ENCODE measurements around the gene SCUBE1.

Gene SCUBE1

DNA sequence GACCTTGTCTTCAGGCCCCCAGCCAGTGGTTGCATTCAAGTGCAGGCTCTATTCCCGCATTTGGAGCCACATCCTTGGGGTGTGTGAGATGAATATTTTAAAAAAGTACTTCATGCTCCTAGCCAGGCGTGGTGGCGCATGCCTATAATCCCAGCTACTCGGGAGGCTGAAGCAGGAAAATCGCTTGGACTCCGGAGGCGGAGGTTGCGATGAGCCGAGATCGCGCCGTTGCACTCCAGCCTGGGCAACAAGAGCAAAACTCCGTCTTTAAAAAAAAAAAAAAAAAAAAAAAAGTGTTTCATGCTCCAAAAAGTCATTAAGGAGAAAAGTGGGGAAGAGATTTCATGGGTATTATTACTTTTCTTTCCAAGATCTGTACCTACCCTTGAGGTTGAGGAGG lies 18.0 kb downstream of the SCUBE1 start:
- DNase-seq = no peak

DNA sequence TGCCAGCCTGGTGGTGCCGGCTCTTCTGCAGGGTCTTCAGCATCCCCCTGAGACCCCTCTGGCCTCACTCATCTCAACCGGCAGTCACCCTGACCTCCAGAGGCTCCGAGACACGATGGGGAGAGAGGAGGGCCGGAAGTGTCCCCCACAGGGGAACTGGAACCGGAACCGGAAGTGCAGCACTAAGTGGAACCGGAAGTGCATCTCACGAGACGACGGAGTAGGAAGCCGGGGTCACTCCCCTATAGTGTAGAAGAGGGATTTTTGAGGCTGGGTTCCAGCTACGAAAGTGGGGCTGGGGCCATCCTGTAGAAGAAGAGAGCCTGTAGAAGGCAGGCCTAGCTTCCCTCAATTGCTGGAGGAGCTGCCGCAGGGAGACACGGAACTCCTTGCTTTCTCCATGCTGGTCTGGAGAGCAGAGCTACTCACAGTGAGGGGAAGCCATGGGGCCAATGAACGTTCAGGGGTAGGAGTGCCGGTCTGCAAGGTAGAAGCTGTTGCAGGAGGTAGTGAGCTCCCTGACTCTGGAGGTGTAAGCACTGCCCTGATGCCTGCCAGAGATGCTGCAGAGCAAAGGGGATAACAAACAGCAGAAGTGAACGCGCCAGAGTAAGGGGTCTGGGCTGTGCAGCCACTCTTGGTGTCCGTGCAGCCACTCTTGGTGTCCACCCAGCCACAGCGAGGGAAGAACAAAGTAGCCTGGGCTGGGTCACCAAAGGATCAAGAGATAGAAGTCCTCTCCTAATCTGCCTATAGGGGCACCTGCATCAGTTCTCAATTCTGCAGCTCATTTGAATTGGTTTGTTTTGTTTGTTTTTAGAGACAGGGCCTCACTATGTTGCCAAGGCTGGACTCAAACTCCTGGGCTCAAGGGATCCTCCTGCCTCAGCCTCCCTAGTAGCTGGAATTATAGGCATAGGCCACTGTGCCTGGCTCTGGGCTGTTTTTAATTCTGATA lies 21.9 kb downstream of the SCUBE1 start:
- DNase-seq = no peak

DNA sequence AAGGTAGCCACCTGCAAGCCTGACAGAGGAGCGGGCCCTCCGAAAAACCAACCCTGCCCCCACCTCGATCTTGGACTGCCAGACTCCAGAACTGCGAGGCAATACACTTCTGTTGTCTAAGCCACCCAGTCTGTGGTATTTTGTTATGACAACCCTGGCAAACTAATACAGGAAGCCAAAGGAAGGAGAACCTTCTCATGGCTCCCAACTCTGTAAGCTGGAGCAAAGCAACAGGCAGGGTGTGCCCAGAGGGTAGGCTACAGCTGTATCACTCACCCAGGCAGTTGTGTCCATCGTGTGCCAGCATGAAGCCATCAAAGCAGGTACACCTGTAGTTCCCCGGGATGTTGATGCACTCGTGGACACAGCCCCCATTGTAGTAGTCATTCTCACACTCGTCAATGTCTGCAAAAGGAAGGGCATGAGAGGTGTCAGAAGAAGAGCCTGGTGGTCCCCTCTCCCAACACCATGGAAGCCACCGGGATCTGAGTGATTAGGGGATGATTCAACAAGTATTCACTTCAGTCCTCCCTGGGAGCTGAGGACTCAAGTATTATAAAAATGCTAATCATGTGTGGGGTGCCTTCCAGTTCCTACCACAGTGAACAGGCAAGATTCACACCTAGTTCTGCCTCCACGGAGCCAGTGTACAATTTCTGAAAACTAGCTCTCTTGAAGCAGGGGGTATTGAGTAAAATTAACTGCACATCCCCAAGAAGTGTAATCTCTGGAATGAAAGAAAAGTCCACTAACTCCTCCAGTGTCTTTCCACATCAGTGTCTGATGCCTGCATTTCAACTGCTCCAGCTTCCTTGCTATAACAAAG lies 23.3 kb downstream of the SCUBE1 start:
- no peak for DNase-seq

DNA sequence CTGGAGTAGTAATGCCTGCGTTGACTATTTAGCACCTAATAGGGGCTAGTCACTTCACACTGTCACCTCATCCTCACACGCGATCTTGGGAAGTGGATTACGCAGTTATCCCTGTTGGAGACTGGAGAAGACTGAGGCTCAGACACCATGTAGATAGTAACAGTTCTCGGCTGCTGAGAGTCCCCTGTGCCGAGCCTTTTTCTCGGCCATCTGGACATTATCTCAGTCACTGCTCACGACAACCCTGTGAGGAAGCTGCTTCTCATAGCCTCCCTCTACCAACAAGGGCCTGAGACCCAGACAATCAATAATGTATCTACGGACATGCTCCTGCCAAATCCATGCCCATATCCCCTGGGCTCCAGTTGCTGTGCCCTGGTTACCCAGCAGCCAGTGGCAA lies 25.9 kb downstream of the SCUBE1 start:
- DNase-seq = no peak

DNA sequence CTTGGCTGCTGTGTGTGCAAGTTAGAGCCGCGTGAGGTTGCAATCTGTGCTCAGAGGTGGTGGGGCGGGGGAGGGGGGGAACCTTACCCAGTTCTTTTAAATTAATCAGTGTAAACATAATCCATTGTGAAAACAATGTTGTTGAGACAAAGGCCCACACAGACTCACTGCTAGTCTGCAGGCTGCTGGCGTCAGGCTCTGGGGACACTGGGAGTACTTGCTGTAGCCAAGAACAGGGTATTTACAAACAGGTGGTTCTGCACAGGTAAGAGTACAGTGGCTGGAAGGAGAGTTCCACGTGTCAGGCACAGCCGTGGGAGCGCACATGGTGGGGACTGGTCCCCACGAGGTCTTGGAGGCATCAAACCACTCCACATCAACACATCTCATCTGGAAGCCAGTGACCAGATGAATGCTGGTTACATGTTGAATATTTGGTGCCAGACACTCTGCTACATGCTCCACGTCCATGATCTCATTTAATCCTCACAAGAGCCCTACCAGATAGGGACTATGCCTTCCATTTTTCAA lies 27.4 kb downstream of the SCUBE1 start:
- no peak for DNase-seq

DNA sequence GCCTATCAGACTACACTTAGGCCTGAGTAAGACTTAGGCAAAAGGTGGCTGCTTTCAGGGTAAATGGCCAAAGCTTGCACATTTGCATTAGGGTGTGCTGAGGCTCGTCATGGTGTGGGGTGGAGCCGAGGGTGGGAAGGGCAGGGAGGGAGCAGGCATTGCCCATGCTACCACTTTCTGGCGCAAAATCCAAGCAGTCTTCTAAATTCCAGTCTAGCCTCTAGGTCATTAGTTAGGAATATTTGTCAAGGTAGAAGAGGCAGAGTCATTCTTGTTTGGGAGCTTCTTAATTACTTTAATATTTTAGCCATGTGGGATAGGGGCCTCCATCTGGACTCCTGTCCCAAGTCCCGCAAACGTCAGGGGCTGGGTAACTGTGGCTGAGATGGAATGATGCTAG lies 28.6 kb downstream of the SCUBE1 start:
- DNase-seq = no peak

DNA sequence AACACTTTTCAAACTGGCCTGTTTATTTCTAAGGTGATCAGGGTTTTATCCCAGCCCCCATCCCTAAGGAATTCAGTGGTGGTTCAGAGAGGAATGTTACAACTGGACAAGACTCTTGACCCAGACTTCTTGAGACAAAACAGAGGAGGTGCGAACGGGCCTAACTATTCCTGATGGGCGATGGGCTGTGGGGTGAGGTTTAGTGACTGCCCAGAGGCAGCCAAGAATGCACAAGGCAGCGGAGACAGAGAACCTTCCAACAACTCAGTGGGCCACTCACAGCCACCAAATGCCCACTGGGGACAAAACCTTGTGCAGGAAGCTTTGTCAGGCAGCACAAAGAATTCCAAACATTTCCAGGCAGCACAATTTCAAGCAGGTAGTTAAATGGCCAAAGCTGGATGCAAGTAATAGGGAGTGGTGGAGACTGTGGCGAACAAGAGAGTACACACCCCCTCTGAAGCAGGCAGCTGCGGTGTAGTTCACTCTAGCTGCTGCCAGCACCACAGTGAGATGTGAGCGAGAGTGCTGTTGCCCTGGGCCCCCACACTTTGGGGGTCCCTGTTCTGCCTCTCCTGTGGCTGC lies 29.2 kb downstream of the SCUBE1 start:
- no peak for DNase-seq

DNA sequence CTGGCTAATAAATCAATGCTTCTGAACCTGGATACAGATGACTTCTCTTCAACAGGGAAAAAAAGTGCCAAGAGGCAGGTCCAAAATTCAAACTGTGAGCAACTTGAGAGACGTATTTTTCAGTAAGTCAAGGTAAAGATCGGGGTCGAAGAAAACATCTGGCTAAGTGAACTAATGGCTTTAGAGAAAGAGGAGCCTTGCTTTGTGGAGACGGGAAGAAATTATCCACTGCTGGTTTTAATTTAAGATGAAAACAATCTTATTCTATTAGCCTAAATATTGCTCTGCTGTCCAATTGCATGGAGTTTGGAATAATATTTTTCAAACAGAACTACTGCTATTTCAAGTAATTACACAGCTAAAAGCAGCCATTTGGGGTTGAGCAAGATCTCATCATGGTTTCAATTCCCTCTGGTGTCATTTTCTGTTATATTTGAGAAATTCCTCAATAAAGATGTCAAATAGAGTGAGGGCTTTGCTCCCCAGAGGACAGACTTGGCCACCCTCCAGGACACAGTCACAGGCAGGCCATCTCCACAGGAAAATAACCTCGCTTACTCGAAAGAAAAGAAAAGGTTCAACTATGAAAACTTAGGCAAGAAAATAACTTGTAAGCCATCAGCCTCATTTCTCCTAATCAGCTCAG lies 29.8 kb downstream of the SCUBE1 start:
- no peak for DNase-seq

DNA sequence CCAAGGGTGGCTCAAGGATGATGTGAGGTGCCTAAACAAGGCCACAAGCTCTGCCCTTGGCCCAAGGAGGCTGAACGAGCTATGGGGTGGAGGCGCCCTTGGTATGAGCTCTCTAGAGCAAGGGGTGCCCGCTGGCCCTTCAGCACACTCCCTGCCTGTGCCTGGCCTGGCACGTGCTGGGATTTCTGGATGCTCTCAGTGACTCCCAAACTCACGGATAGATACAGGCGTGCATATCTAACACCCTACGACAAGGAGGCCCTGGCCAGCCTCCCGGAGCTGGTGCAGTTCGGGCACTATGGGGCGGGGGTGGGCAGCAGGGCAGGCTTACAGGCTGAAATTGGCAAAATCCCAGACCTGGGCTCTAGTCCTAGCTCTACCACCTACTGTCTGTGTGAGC lies 30.6 kb downstream of the SCUBE1 start:
- no peak for DNase-seq

DNA sequence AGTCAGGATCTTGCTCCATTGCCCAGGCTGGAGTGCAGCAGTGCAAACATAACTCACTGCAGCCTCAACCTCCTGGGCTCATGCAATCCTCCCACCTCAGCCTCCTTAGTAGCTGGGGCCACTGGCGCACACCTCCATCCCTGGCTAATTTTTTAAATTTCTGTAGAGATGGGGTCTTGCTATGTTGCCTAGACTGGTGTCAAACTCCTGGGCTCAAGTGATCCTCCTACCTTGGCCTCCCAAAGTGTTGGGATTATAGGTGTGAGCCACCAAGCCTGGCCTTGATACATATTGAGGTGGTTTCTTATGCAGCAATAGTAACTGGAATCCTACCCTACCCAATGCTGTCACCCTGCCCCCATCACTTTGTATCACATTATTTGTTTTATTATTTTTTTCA lies 32.4 kb downstream of the SCUBE1 start:
- no peak for DNase-seq

DNA sequence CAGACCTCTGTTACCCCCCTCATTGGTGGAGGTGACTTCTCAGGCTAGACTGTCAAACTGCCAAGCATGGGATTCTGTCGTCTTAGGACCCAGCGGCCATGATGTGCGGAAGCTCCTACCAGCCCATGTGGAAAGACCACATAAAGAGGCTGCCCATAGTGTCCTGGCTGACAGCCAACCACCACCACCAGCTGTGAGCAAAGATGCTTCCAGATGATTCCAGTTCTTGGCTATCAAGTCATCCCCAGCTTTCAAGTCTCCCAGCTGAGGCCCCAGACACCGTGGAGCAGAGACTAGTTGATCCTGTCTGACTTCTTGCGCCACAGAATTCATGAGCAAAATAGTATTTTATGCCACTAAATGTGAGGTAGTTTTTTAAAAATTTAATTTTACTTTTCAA lies 32.9 kb downstream of the SCUBE1 start:
- DNase-seq = no peak

DNA sequence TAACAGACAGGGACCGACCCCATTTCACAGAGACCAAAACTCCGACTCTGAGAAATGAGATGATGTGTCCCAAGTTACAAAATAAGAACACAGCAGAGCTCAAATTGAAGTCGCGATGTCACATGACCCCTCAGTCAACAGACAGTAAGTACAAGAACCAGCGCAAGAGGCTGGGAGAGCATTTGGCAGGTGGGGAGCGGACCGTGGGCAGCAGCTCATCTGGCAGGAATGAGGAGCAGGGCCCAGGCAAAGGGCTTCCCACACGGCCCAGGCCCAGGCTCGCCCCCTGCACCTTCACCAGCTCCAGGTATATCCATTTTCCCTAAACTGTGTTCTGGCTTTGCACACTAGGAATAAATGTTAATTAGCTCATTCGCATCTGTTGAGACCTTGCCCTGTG lies 34.3 kb downstream of the SCUBE1 start:
- no peak for DNase-seq

DNA sequence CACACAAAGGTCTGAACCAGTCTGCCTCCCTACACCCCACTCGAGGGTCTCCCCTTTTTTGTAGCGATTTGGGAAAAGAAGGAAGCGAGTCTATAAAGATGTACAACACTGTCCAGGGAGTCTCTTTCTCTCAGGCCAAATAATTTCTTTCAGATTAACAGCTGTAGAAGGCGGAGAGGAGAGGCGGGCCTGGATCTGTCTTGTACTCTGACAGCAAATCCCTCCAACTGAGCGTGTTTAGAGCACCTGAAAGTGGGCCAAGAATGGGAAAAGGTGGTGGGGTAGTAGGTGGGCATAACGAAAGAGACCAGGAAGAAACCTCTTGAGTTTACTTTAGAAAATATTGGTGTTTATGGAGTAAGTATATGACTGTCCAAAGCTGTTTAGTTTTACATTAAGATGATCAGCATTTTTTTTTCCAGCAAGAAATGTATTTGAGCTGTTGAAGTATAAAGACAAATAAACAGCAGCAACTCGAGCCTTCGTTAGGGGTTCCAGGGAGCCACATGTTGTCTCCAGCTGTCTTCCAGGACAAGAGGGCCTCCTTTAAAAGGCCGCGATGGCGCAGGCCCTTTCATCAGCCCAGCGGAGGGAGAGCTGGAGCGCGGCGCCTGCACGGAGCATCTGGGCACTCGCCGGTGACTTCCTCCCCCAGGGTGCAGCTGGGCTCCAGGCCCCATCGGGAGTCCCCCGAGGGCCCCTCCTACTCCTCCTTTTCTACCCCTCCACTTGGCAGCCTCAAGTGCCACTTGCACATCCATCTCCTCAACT lies 34.9 kb downstream of the SCUBE1 start:
- DNase-seq = no peak

DNA sequence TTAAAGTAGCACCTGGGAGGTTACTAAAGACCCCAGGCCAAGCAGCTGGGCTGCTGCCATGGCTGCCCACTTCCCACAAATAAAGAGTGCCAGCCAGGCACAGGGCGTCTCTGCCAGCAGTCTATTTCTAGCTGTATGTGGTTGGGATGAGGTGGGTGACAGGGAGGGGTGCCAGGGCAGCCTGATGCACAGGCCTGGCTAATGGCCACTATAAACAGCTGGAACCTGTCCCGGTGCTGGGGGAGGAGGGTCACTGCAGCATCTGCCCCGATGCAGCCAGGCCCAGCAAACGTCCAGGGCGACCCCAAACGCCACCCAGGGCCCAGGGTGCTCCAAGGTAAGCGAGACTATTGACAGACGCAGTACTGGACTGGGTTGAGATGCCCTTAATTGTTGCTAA lies 37.4 kb downstream of the SCUBE1 start:
- DNase-seq = no peak

DNA sequence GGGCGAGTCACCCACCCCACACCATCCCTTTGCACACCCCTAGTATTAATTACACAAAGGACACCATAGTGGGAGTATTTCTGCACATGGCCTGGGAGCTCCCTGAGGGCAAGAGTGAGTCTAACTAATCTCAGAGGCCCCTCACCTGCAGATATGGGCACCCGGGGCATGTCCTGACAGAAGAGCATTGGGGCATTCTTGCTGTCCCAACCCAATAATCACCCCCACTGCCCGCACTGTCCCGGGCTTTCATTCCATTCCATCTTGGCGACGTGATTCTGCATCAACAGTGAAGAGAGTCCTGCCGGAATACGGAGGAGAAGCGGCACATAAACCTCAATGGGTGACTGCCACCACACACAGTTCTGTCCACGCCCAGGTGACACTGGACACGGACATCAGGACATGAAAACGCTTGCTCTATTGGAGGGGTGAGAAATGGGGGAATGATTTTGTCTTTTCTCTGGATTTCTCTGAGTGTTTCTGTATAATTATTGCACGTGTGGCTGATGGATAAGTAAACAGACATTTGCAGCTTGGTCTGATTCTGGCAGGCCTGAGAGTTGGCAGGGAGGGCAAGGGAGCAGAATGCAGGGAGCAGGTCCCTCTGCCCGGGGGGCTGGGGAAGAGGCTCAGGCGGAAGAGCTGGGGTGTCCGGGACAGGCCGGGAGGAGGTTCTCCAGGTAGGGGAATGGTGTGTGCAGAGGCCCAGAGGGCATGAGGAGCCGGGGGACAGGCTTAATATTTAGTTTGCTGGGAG lies 38.2 kb downstream of the SCUBE1 start:
- no peak for DNase-seq

DNA sequence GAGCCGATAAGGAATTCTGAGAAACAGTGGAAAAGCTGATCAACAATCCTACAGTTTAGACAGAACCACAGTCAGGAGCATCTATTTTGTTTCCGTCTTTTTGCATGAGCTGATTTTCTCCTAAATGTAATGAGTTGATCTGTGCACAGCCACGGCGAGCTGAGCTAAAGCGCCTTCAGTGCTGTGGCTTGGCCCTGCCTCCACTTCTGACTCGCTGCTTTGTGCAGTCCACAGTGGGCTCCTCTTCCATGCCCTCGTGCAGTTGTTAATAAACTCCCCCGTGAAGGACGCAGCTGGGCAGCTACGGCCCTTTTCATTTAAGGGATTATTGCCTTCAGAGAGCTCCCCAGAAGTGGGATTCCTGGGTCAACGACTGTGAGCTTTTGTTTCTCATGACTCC lies 39.4 kb downstream of the SCUBE1 start:
- no peak for DNase-seq

DNA sequence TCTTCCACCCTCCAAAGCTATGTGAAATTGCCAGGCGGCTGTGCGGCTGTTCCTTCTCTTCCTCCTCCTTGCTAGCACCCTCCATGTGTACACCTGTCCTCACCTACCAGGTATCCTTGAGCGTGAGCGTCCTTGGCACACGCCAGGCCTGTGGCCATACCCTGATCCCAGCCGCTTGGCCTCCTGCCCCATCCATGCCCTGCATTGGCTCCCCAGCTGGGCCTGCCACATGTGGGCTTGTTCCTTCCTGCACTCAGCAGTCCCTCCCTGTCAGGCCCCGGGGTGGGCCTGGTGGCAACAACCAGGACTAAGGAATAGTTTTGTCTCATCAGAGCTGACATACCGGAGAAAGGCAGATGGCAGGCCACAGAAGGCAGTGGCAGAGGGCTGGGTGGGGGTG lies 40.0 kb downstream of the SCUBE1 start:
- no peak for DNase-seq

DNA sequence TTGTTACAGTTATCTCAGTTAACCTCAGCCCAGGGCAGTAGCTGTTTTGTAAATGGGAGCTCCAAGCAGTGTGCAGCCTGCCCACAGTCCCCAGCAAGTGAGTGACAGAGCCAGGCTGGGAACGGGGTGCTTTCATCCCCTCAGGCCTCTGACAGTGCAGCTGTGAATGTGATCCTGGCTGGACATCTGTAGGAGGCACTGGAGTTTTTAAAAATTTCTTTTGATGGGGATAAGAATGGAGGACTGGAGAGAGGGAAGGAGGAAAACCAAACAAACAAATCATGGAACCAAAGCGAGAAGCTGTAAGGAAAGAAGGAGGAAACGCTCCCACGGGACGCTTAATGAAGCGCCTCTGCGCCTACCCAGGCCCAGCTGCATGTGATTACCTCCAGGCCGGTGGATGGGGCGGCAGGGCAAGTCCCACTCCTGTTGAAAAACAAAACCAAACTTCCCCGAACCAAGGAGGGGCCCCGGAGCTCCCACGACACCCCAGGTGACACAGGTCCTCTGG lies 40.6 kb downstream of the SCUBE1 start:
- no peak for DNase-seq

DNA sequence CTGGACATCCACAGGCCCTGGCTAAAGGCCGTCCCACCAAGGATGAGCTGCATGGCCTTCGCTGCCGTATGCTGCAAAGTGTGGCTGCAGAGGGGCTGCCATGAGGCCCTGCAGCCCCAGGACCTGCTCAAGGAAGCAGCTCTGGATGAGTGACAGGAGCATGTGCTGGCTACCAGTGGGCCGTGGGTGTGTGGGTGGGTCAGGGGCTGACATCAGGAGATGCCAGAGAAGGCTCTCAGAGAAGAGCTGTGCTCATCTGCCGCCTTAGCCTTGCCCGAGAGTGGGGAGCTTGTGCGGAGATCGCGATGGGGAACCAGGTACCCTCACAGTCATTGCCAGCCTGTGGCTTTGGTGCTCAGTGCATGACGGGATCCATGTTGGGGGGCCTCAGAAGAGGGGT lies 41.3 kb downstream of the SCUBE1 start:
- DNase-seq = no peak

DNA sequence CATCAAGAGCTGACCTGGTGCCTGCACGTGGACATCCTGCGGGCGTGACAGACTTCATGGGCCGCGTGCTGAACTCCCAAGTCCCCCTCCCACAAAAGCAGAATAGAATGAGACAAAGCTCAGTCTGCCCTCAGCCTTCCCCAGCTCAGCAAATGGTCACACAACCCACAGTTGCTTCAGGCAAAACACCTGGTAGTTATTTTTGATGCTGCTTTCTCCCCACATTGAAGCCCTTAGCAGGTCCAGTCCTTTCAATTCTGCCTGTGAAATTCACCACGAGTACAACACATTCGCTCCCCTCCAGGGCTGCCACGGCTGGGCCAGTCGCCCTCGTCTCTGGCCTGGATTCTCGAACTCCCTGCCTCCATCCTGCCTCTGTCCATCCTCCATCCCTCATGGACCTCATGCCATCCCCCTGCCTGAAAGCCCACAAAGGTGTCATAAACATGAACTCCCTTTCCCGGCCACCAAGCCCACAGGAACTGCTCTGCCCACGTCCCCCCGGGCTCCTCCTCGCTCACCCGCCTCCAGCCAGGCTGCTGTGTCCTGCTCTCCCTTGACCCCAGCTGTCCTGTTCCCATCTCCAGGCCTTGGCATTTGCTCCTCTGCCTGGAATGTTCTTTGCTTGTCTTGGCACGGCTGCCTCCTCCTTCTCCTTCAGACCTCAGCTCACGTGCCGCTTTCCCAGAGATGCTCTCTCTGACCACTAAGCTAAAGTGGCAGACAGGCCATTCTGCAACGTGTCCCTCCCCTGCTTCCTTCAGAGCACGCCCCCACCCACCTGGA lies 42.1 kb downstream of the SCUBE1 start:
- no peak for DNase-seq
